WTC11 (cell line): ENCODE results near the gene SHOX.

Experiments
- CTCF ChIP-seq: fragments of 200-600 bp; IDR thresholded peaks from 2 replicates; pipeline ENCODE4 v1.8.0; 2022; ENCODE audit warnings: antibody characterized with exemption
- MAX ChIP-seq: sonication (generic); formaldehyde crosslinking; IDR thresholded peaks from 2 replicates; pipeline ENCODE4 v1.8.0; 2022; ENCODE audit warnings: mild to moderate bottlenecking, missing genetic modification reagents
- NR3C1 ChIP-seq: sonication (generic); formaldehyde crosslinking; conservative IDR thresholded peaks from 2 replicates; pipeline ENCODE4 v1.8.1; 2023; ENCODE audit warnings: low read depth, mild to moderate bottlenecking, missing genetic modification reagents
- ZNF121 ChIP-seq: sonication (generic); formaldehyde crosslinking; IDR thresholded peaks from 2 replicates; pipeline ENCODE4 v1.8.0; 2023; ENCODE audit warnings: missing genetic modification reagents
- TF ChIP-seq, protein P1 (sequence below): sonication (generic); formaldehyde crosslinking; IDR thresholded peaks from 2 replicates; pipeline ENCODE4 v1.8.1; 2022; ENCODE audit warnings: low read depth, mild to moderate bottlenecking, moderate library complexity, missing genetic modification reagents, borderline replicate concordance
- TF ChIP-seq, protein P2 (sequence below): fragments of 250-450 bp; sonication (Bioruptor Pico); IDR thresholded peaks from 2 replicates; pipeline ENCODE4 v2.1.2; 2022; ENCODE audit warnings: mild to moderate bottlenecking, moderate library complexity

GRCh38 chrX:689983-690382, 59.4 kb downstream of the SHOX start:
- TF ChIP-seq CTCF (no peak), ZNF121 (CRISPR knock-in tag) (no peak), NR3C1 (CRISPR knock-in tag) (no peak), MAX (CRISPR knock-in tag) (no peak)
- TF ChIP-seq, protein P1, sequence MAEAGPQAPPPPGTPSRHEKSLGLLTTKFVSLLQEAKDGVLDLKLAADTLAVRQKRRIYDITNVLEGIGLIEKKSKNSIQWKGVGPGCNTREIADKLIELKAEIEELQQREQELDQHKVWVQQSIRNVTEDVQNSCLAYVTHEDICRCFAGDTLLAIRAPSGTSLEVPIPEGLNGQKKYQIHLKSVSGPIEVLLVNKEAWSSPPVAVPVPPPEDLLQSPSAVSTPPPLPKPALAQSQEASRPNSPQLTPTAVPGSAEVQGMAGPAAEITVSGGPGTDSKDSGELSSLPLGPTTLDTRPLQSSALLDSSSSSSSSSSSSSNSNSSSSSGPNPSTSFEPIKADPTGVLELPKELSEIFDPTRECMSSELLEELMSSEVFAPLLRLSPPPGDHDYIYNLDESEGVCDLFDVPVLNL (CRISPR knock-in tag): no peak
- TF ChIP-seq, protein P2, sequence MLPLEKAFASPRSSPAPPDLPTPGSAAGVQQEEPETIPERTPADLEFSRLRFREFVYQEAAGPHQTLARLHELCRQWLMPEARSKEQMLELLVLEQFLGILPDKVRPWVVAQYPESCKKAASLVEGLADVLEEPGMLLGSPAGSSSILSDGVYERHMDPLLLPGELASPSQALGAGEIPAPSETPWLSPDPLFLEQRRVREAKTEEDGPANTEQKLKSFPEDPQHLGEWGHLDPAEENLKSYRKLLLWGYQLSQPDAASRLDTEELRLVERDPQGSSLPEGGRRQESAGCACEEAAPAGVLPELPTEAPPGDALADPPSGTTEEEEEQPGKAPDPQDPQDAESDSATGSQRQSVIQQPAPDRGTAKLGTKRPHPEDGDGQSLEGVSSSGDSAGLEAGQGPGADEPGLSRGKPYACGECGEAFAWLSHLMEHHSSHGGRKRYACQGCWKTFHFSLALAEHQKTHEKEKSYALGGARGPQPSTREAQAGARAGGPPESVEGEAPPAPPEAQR: no peak
